ENCODE results near the gene KLF11.
"Not testable (repeated sequence)": the region's sequence is repeated elsewhere in the genome, so short reads cannot be mapped to it uniquely, and the experiment has no call there.

KLF11 gene

GRCh38 chr2:10085043-10085667 lies 41.8 kb downstream of the KLF11 start:
- TF ChIP-seq CTCF (IDR thresholded peaks at IDR 0.05; ENCODE audit: borderline replicate concordance, control extremely low read depth, extremely low read depth, insufficient read depth, missing control alignments), result no peak
- no peak for DNase-seq (ENCODE audit: low spot score)
- in situ Hi-C loops (cut with MboI; ENCODE audit: low sequenced_read_pairs, unreplicated experiment), result no loop called here

- TF ChIP-seq CTCF (IDR thresholded peaks at IDR 0.05; ENCODE audit: borderline replicate concordance, control extremely low read depth, extremely low read depth, insufficient read depth, missing control alignments), result no peak
- in situ Hi-C loops (cut with MboI; ENCODE audit: low sequenced_read_pairs, unreplicated experiment), result no loop called here
- DNase-seq (ENCODE audit: low spot score), result no peak
Measured at GRCh38 chr2:10085668-10086059, 42.3 kb downstream of the KLF11 start.

- in situ Hi-C loops (cut with MboI; ENCODE audit: low sequenced_read_pairs, unreplicated experiment), result no loop called here
- no peak for DNase-seq (ENCODE audit: low spot score)
- no peak for TF ChIP-seq CTCF (IDR thresholded peaks at IDR 0.05; ENCODE audit: borderline replicate concordance, control extremely low read depth, extremely low read depth, insufficient read depth, missing control alignments)
Measured at GRCh38 chr2:10086950-10087349, 43.6 kb downstream of the KLF11 start.

GRCh38 chr2:10087360-10087759 lies 44.0 kb downstream of the KLF11 start:
- in situ Hi-C loops (cut with MboI; ENCODE audit: low sequenced_read_pairs, unreplicated experiment), result no loop called here
- DNase-seq (ENCODE audit: low spot score), result no peak
- no peak for TF ChIP-seq CTCF (IDR thresholded peaks at IDR 0.05; ENCODE audit: borderline replicate concordance, control extremely low read depth, extremely low read depth, insufficient read depth, missing control alignments)

- no peak for DNase-seq (ENCODE audit: low spot score)
- in situ Hi-C loops (cut with MboI; ENCODE audit: low sequenced_read_pairs, unreplicated experiment), result no loop called here
- TF ChIP-seq CTCF (IDR thresholded peaks at IDR 0.05; ENCODE audit: borderline replicate concordance, control extremely low read depth, extremely low read depth, insufficient read depth, missing control alignments), result no peak
Measured at GRCh38 chr2:10089565-10090190, 46.3 kb downstream of the KLF11 start.

GRCh38 chr2:10091182-10091888 lies 48.0 kb downstream of the KLF11 start:
- TF ChIP-seq CTCF (IDR thresholded peaks at IDR 0.05; ENCODE audit: borderline replicate concordance, control extremely low read depth, extremely low read depth, insufficient read depth, missing control alignments), result no peak
- in situ Hi-C loops (cut with MboI; ENCODE audit: low sequenced_read_pairs, unreplicated experiment), result no loop called here

GRCh38 chr2:10091889-10092244 lies 48.5 kb downstream of the KLF11 start:
- in situ Hi-C loops (cut with MboI; ENCODE audit: low sequenced_read_pairs, unreplicated experiment); DNase-seq (ENCODE audit: low spot score): not testable (repeated sequence)

More at GRCh38 chr2:10091182-10091888, 48.0 kb downstream of the KLF11 start:
- DNase-seq (ENCODE audit: low spot score), result no peak

Measured in GM13976 (cell line).